Right lobe of liver (tissue), 5 donors: ENCODE measurements around the gene GAL3ST1. TPM values are rescaled to one million over a fixed set of nuclear protein-coding genes. Genes with fewer than 3 reads are reported as not detected.

Experiments
- total RNA-seq, 6 experiments: library from RNA; depleted of rRNA in 2 of 6; stranded (reverse); fragments of >200 nt in 2 of 6; fragmentation: NEBNext Ultra II Directional in 3 of 6; extraction: Animal tissue kit (Norgen Biotek cat#: 25700) in 3 of 6; gene quantifications; one replicate each; pipeline versions ENCODE4 v1.1.0 to v1.2.4, GENCODE V29; 2016 to 2023
- donor health status: DM: no; HTN: no; CAD: no.
- donor health status: DM: no; HTN: no; CAD: no.
- donor health status: DM: no; HTN: yes; CAD: no.
- donor health status: DM: no; HTN: yes; CAD: no.

Gene GAL3ST1
- total RNA-seq, 6 experiments from 2014 or later, result 0.58 to 7.0 (median 3.3) TPM

Other genes with a start within 250 kb of the GAL3ST1 start
- gene TBC1D10A, start 247.7 kb downstream of the GAL3ST1 start, total RNA-seq, result 10 to 100 TPM in 3 of 6 experiments, 1 to 10 TPM in 3; 6.6 to 12.6 (median 10.0) TPM
- 10 to 100 TPM; 42.6 to 72.8 (median 66.5) TPM for gene SF3A1, start 217.8 kb downstream of the GAL3ST1 start, total RNA-seq
- 1 to 10 TPM in 3 of 6 experiments, under 1 TPM in 3; 0.54 to 2.9 (median 0.86) TPM for gene CCDC157, start 217.7 kb downstream of the GAL3ST1 start, total RNA-seq
- 10 to 100 TPM in 1 of 6 experiments, 1 to 10 TPM in 5; 6.2 to 10.0 (median 7.4) TPM for gene RNF215, start 187.3 kb downstream of the GAL3ST1 start, total RNA-seq
- 100 to 1,000 TPM in 3 of 6 experiments, 10 to 100 TPM in 3; 42.7 to 240 (median 101) TPM for gene SEC14L2, start 177.6 kb downstream of the GAL3ST1 start, total RNA-seq
- 10 to 100 TPM in 3 of 6 experiments, 1 to 10 TPM in 3; 4.2 to 30.1 (median 9.1) TPM for gene MTFP1, start 148.9 kb downstream of the GAL3ST1 start, total RNA-seq
- gene SEC14L3, start 102.6 kb downstream of the GAL3ST1 start, total RNA-seq, result 1 to 10 TPM in 1 of 6 experiments, under 1 TPM in 3, not detected in 2; 0.31 to 1.1 (median 0.55) TPM
- gene SEC14L4, start 69.0 kb downstream of the GAL3ST1 start, total RNA-seq, result 10 to 100 TPM in 5 of 6 experiments, 1 to 10 TPM in 1; 9.4 to 27.7 (median 17.9) TPM
- under 1 TPM in 5 of 6 experiments, not detected in 1; 0.06 to 0.39 (median 0.12) TPM for gene SEC14L6, start 27.9 kb downstream of the GAL3ST1 start, total RNA-seq
- gene PES1, start 17.2 kb upstream of the GAL3ST1 start, total RNA-seq, result 10 to 100 TPM; 21.9 to 35.7 (median 31.4) TPM
- 10 to 100 TPM in 5 of 6 experiments, 1 to 10 TPM in 1; 8.9 to 14.6 (median 12.8) TPM for gene TCN2, start 32.5 kb upstream of the GAL3ST1 start, total RNA-seq
- gene SLC35E4, start 61.1 kb upstream of the GAL3ST1 start, total RNA-seq, result 1 to 10 TPM in 2 of 6 experiments, under 1 TPM in 4; 0.22 to 1.7 (median 0.48) TPM
- gene DUSP18, start 93.2 kb upstream of the GAL3ST1 start, total RNA-seq, result 1 to 10 TPM in 5 of 6 experiments, under 1 TPM in 1; 0.97 to 3.1 (median 2.2) TPM
- gene OSBP2, start 120.2 kb upstream of the GAL3ST1 start, total RNA-seq, result 1 to 10 TPM in 3 of 6 experiments, under 1 TPM in 3; 0.31 to 3.4 (median 0.93) TPM